Progenitor cell of endocrine pancreas (in vitro differentiated cells): ENCODE results near the gene BTBD16. TPM values are rescaled to one million over a fixed set of nuclear protein-coding genes. Genes with fewer than 3 reads are reported as not detected.

Experiments used
- DNase-seq: peaks from one replicate; pipeline ENCODE4 v3.0.0; 2021; ENCODE audit warnings: low spot score; ENCODE audit not compliant: unreplicated experiment
- H3K27ac Mint-ChIP-seq: 2 replicates; pipeline ENCODE4 v1.8.0; 2021; ENCODE audit warnings: mild to moderate bottlenecking, moderate library complexity, mixed read lengths
- H3K27me3 Mint-ChIP-seq: 2 replicates; pipeline ENCODE4 v1.8.0; 2021; ENCODE audit warnings: mixed read lengths
- H3K36me3 Mint-ChIP-seq: 2 replicates; pipeline ENCODE4 v1.8.0; 2022; ENCODE audit warnings: mixed read lengths; ENCODE audit not compliant: insufficient read depth
- H3K4me1 Mint-ChIP-seq: 2 replicates; pipeline ENCODE4 v1.8.0; 2021; ENCODE audit warnings: low read depth, mixed read lengths
- H3K4me3 Mint-ChIP-seq: 2 replicates; pipeline ENCODE4 v1.8.0; 2021; ENCODE audit warnings: low read depth, mild to moderate bottlenecking, moderate library complexity, mixed read lengths
- H3K9me3 Mint-ChIP-seq: 2 replicates; pipeline ENCODE4 v1.8.0; 2021; ENCODE audit warnings: low read depth, mixed read lengths
- CTCF ChIP-seq: fragments of 200-600 bp; sonication (generic); IDR thresholded peaks from one replicate; pipeline ENCODE4 v1.5.0; 2021; ENCODE audit warnings: antibody characterized with exemption, mild to moderate bottlenecking; ENCODE audit not compliant: unreplicated experiment
- total RNA-seq: library from RNA; stranded (reverse); gene quantifications from 2 replicates; pipeline ENCODE4 v1.2.1, GENCODE V29; 2021

The BTBD16 gene
- total RNA-seq, 1 donor from 2014 or later: not detected

- Mint-ChIP-seq H3K9me3 (peaks cover 4% of the 10 kb centered on the region), H3K36me3 (no peaks in the 10 kb centered on the region), H3K27me3 (no peaks in the 10 kb centered on the region), H3K4me1 (peaks cover 1% of the 10 kb centered on the region), H3K4me3 (no peak overlapping the region), H3K27ac (no peak overlapping the region)
- TF ChIP-seq CTCF: no peak
- no peak for DNase-seq
These were observed 31.2 kb downstream of the BTBD16 start for GRCh38 chr10:122302315-122302714.

GRCh38 chr10:122303271-122304053 lies 32.4 kb downstream of the BTBD16 start:
- no peaks in the 10 kb centered on the region for H3K27me3 Mint-ChIP-seq
- H3K4me3 Mint-ChIP-seq: no peak overlapping the region
- peaks cover 4% of the 10 kb centered on the region for H3K9me3 Mint-ChIP-seq
- no peak for TF ChIP-seq CTCF
- DNase-seq: no peak
- no peaks in the 10 kb centered on the region for H3K36me3 Mint-ChIP-seq
- no peak overlapping the region for H3K27ac Mint-ChIP-seq
- peaks cover 9% of the 10 kb centered on the region for H3K4me1 Mint-ChIP-seq

- Mint-ChIP-seq H3K36me3 (no peaks in the 10 kb centered on the region), H3K4me3 (no peak overlapping the region), H3K27me3 (no peaks in the 10 kb centered on the region), H3K9me3 (peaks cover 4% of the 10 kb centered on the region), H3K27ac (no peak overlapping the region), H3K4me1 (peaks cover 10% of the 10 kb centered on the region)
- TF ChIP-seq CTCF: no peak
- DNase-seq: no peak
These were observed 33.0 kb downstream of the BTBD16 start for GRCh38 chr10:122304054-122304579.

GRCh38 chr10:122306282-122306681 lies 35.2 kb downstream of the BTBD16 start:
- Mint-ChIP-seq H3K27me3 (no peaks in the 10 kb centered on the region), H3K9me3 (peaks cover 4% of the 10 kb centered on the region), H3K4me1 (peaks cover 24% of the 10 kb centered on the region), H3K36me3 (no peaks in the 10 kb centered on the region), H3K27ac (no peak overlapping the region), H3K4me3 (no peak overlapping the region)
- no peak for DNase-seq
- TF ChIP-seq CTCF: no peak

- no peak for DNase-seq
These were observed 35.6 kb downstream of the BTBD16 start for GRCh38 chr10:122306744-122307143.

More at GRCh38 chr10:122306744-122307143, 35.6 kb downstream of the BTBD16 start:
- TF ChIP-seq CTCF: no peak
- Mint-ChIP-seq H3K27me3 (no peaks in the 10 kb centered on the region), H3K36me3 (no peaks in the 10 kb centered on the region), H3K4me1 (peaks cover 29% of the 10 kb centered on the region), H3K9me3 (peaks cover 4% of the 10 kb centered on the region), H3K27ac (no peak overlapping the region), H3K4me3 (no peak overlapping the region)
